SK-N-MC (cell line): ENCODE data around the gene SLF2.

Experiments
- EZH2 ChIP-seq: fragments of 200-600 bp; sonication (generic); IDR thresholded peaks from one replicate; pipeline ENCODE4 v1.6.1; 2017; ENCODE audit warnings: antibody characterized with exemption
- FOXP2 ChIP-seq: optimal IDR thresholded peaks from 2 replicates; pipeline ENCODE3; 2011; ENCODE audit warnings: mild to moderate bottlenecking, moderate library complexity; ENCODE audit not compliant: insufficient read depth; ENCODE audit errors: extremely low read length, control extremely low read depth
- POLR2AphosphoS5 ChIP-seq: IDR thresholded peaks from 2 replicates; pipeline ENCODE4 v1.6.1; 2012; ENCODE audit warnings: mild to moderate bottlenecking, low read depth, low read length, borderline replicate concordance

GRCh38 chr10:101000915-101001658, 88.3 kb downstream of the SLF2 start:
- TF ChIP-seq EZH2, result no peak
- TF ChIP-seq POLR2AphosphoS5, result no peak
- no peak for TF ChIP-seq FOXP2
